K562 (cell line): Measurements from ENCODE around the gene CTNNA3. TPM values are rescaled to one million over a fixed set of nuclear protein-coding genes. Genes with fewer than 3 reads are reported as not detected.

ENCODE experiments used
- ATAC-seq: fragments of 200-7000 bp; cut with Tn5 transposase; 3 replicates; pipeline ENCODE4 v1.9.1; 2020; ENCODE audit warnings: moderate library complexity
- BruUV-seq: library from RNA; stranded (reverse); fragments of 400-500 nt; replicated peaks from 2 replicates; lab custom pipeline; 2021; lab: Mats Ljungman, UMichigan
- CTCF ChIA-PET: fragments of 300-600 bp; formaldehyde crosslinking; extraction: SDS; loops from one replicate; lab custom pipeline; 2021; ENCODE audit warnings: low intra/inter-chr PET ratio; lab: Yijun Ruan, JAX
- POLR2A ChIA-PET: fragments of 300-600, 350-650 bp; sonication (Branson Sonifier 250); formaldehyde crosslinking; extraction: SDS; loops from one replicate; lab custom pipeline; 2021; ENCODE audit warnings: antibody characterized with exemption, inconsistent platforms; lab: Yijun Ruan, JAX
- DNase-seq, 4 experiments: peaks; one replicate each; pipeline versions ENCODE4 v3.0.0 to v3.0.0-alpha.2; 2011 to 2018; ENCODE audit warnings: low spot score in 3 of 4, mixed read lengths in 3 of 4; ENCODE audit errors: extremely low read depth in 1 of 4
- FAIRE-seq: peaks from 2 replicates; lab custom pipeline; 2011; peaks lifted over from hg19 to GRCh38; lab: Jason Lieb, UNC
- H2AFZ ChIP-seq: 2 replicates; pipeline ENCODE4 v1.6.0; 2011; ENCODE audit warnings: low read depth, low read length, control low read depth, inconsistent platforms
- H3K27ac ChIP-seq: fragments of 200-600 bp; 3 replicates; pipeline ENCODE4 v1.8.0; 2011; ENCODE audit warnings: low read depth, mild to moderate bottlenecking, control low read depth, inconsistent platforms, low read length, moderate library complexity, mixed read lengths; ENCODE audit errors: extremely low read depth
- H3K27me3 ChIP-seq, 2 experiments: fragments of 300-600 bp in 1 of 2; 2 replicates in 1 of 2; 3 replicates in 1 of 2; pipeline versions ENCODE4 v1.6.0 to v1.8.0; 2011; ENCODE audit warnings: inconsistent platforms in 2 of 2, low read length in 2 of 2, mild to moderate bottlenecking in 1 of 2, mixed read lengths in 1 of 2, moderate library complexity in 1 of 2; ENCODE audit not compliant: control insufficient read depth in 2 of 2, insufficient read depth in 2 of 2
- H3K36me3 ChIP-seq: fragments of 300-600 bp; 3 replicates; pipeline ENCODE4 v1.8.0; 2011; ENCODE audit warnings: mild to moderate bottlenecking, low read length, inconsistent platforms; ENCODE audit not compliant: control insufficient read depth, insufficient read depth
- H3K4me1 ChIP-seq, 2 experiments: fragments of 200-600 bp in 1 of 2; replicated peaks in 1 of 2; 2 replicates in 1 of 2; 3 replicates in 1 of 2; pipeline versions ENCODE4 v1.5.1 to v1.8.0; 2011; ENCODE audit warnings: inconsistent platforms in 2 of 2, low read length in 2 of 2, mild to moderate bottlenecking in 1 of 2, mixed read lengths in 1 of 2, moderate library complexity in 1 of 2; ENCODE audit not compliant: control insufficient read depth in 2 of 2, insufficient read depth in 2 of 2
- H3K4me2 ChIP-seq: 2 replicates; pipeline ENCODE4 v1.6.1; 2011; ENCODE audit warnings: low read length, control low read depth, inconsistent platforms, mixed read lengths; ENCODE audit not compliant: insufficient read depth
- H3K4me3 ChIP-seq: fragments of 200-600 bp; sonication (generic), shearing (Covaris generic); 2 replicates; pipeline ENCODE4 v1.5.1; 2016; ENCODE audit warnings: control low read depth, inconsistent platforms
- H3K79me2 ChIP-seq: fragments of 200-600 bp; 3 replicates; pipeline ENCODE4 v1.8.0; 2011; ENCODE audit warnings: low read length, inconsistent platforms; ENCODE audit not compliant: control insufficient read depth, insufficient read depth
- H3K9ac ChIP-seq, 2 experiments: 2 replicates each; pipeline versions ENCODE4 v1.6.0 to v1.6.1; 2011; ENCODE audit warnings: low read depth in 2 of 2, low read length in 2 of 2, control low read depth in 1 of 2, inconsistent platforms in 1 of 2, mild to moderate bottlenecking in 1 of 2, mixed read lengths in 1 of 2; ENCODE audit not compliant: insufficient read depth in 1 of 2
- H3K9me1 ChIP-seq: one replicate; pipeline ENCODE4 v1.6.0; 2011; ENCODE audit warnings: inconsistent platforms, mild to moderate bottlenecking, low read length, moderate library complexity; ENCODE audit not compliant: control insufficient read depth, insufficient read depth
- H3K9me3 ChIP-seq: replicated peaks from 2 replicates; pipeline ENCODE4 v1.5.1; 2011; ENCODE audit warnings: low read depth, low read length, inconsistent platforms; ENCODE audit not compliant: control insufficient read depth, insufficient read depth
- H4K20me1 ChIP-seq: replicated peaks from 2 replicates; pipeline ENCODE4 v1.6.1; 2011; ENCODE audit warnings: low read length, inconsistent platforms, mixed read lengths; ENCODE audit not compliant: control insufficient read depth, insufficient read depth
- CCAR2 ChIP-seq: fragments of 200-400 bp; formaldehyde crosslinking; IDR thresholded peaks from 2 replicates; pipeline ENCODE4 v1.6.1; 2017; ENCODE audit warnings: mild to moderate bottlenecking, low read depth, low read length
- CREM ChIP-seq: IDR thresholded peaks from 2 replicates; pipeline ENCODE4 v1.6.1; 2014; ENCODE audit warnings: antibody characterized with exemption, low read depth
- DMBX1 ChIP-seq: fragments of 250-450 bp; sonication (Bioruptor Pico); IDR thresholded peaks from 2 replicates; pipeline ENCODE4 v1.8.0; 2022; ENCODE audit warnings: inconsistent platforms, mild to moderate bottlenecking, moderate library complexity, borderline replicate concordance
- EGR1 ChIP-seq: fragments of 450-650 bp; conservative IDR thresholded peaks from 2 replicates; pipeline ENCODE4 v1.6.1; 2017; ENCODE audit warnings: mild to moderate bottlenecking
- FIP1L1 ChIP-seq: fragments of 200-400 bp; formaldehyde crosslinking; IDR thresholded peaks from 2 replicates; pipeline ENCODE4 v1.6.1; 2018; ENCODE audit warnings: mild to moderate bottlenecking, low read depth, low read length; ENCODE audit not compliant: poor library complexity, severe bottlenecking
- MTA3 ChIP-seq: fragments of 450-650 bp; formaldehyde crosslinking; IDR thresholded peaks from 2 replicates; pipeline ENCODE4 v1.6.1; 2017; ENCODE audit warnings: mild to moderate bottlenecking, borderline replicate concordance
- MYC ChIP-seq, 2 experiments: fragments of 250-450 bp in 1 of 2; sonication (Bioruptor Pico) in 1 of 2; IDR thresholded peaks; 2 replicates each; pipeline versions ENCODE4 v1.5.1 to v1.6.1; 2012 to 2021; ENCODE audit warnings: low read depth in 2 of 2, borderline replicate concordance in 1 of 2, improper control_type of control experiment in 1 of 2, low read length in 1 of 2, mild to moderate bottlenecking in 1 of 2, moderate library complexity in 1 of 2
- SRSF3 ChIP-seq: fragments of 200-400 bp; formaldehyde crosslinking; IDR thresholded peaks from 2 replicates; pipeline ENCODE4 v1.6.1; 2016; ENCODE audit warnings: mild to moderate bottlenecking, low read length, moderate library complexity; ENCODE audit not compliant: insufficient read depth
- U2AF1 ChIP-seq: fragments of 200-400 bp; formaldehyde crosslinking; optimal IDR thresholded peaks from 2 replicates; pipeline ENCODE3; 2017; ENCODE audit warnings: mild to moderate bottlenecking, low read depth, low read length, moderate library complexity
- UBTF ChIP-seq, 2 experiments: IDR thresholded peaks; 2 replicates each; pipeline ENCODE4 v1.6.1; 2012; ENCODE audit warnings: improper control_type of control experiment in 2 of 2, low read depth in 2 of 2, low read length in 2 of 2, borderline replicate concordance in 1 of 2
- ZNF232 ChIP-seq: sonication (generic); formaldehyde crosslinking; IDR thresholded peaks from 2 replicates; pipeline ENCODE4 v1.8.0; 2022; ENCODE audit warnings: mild to moderate bottlenecking, missing genetic modification reagents
- ZZZ3 ChIP-seq: fragments of 450-650 bp; IDR thresholded peaks from 2 replicates; pipeline ENCODE4 v1.6.1; 2016; ENCODE audit warnings: antibody characterized with exemption, mild to moderate bottlenecking, moderate library complexity
- WGBS: fragments of 100-300 bp; shearing (Covaris generic); methylation state at CpG from one replicate; pipeline ENCODE4 v1.1.6; 2016; ENCODE audit warnings: low coverage, mixed read lengths; ENCODE audit not compliant: insufficient coverage; ENCODE audit errors: missing lambda C conversion rate; 5-methylcytosine and 5-hydroxymethylcytosine counted together
- in situ Hi-C: fragments of 300-500 bp; cut with MboI; formaldehyde crosslinking; loops from 4 replicates; pipeline ENCODE4 v1.15.0; 2018; ENCODE audit warnings: inconsistent platforms, mixed read lengths
- intact Hi-C: fragments of 100-400 bp; cut with micrococcal nuclease; formaldehyde crosslinking; loops from 2 replicates; pipeline ENCODE4 v1.14.2; 2022
- polyA plus RNA-seq, 8 experiments: library from polyadenylated mRNA; depleted of rRNA in 4 of 8; stranded (reverse) in 5 of 8; unstranded in 3 of 8; fragments of >200 nt; fragmentation: Nextera tagmentation in 2 of 8; fragmentation: Illumina TruSeq in 1 of 8; extraction: Ambion mirVana in 2 of 8; extraction: Trizol in 1 of 8; gene quantifications; 2 replicates each; pipeline versions ENCODE4 v1.2.1 to v1.2.3, GENCODE V29; 2011 to 2014; ENCODE audit warnings: inconsistent platforms in 1 of 8, missing spikeins in 1 of 8
- total RNA-seq, 7 experiments: library from RNA; depleted of rRNA in 6 of 7; stranded (reverse); fragments of >200 nt in 6 of 7; fragmentation: Illumina TruSeq in 2 of 7; extraction: Trizol in 2 of 7; gene quantifications; 2 replicates each; pipeline versions ENCODE4 v1.2.1 to v1.2.3, GENCODE V29; 2011 to 2021; ENCODE audit warnings: low replicate concordance in 1 of 7

The CTNNA3 gene
- total and polyA plus RNA-seq, 9 of the 15 experiments (the other 6 are each of a cell fraction or from before 2014, with no cell fraction given): 0.04 TPM; not detected in 8

- ChIA-PET POLR2A (no interaction called here), CTCF (no interaction called here)
- Histone ChIP-seq H4K20me1 (no peaks in the 10 kb centered on the region), H3K9me1 (no peaks in the 10 kb centered on the region), H3K27me3 (no peaks in the 10 kb centered on the region), H3K9ac (no peak overlapping the region), H3K4me3 (no peak overlapping the region), H3K27ac (no peak overlapping the region), H3K79me2 (no peaks in the 10 kb centered on the region), H3K4me2 (no peak overlapping the region), H2AFZ (no peak overlapping the region), H3K9me3 (peaks cover 2% of the 10 kb centered on the region; the same call in 1 of the 2 replicates), H3K4me1 (no peaks in the 10 kb centered on the region), H3K36me3 (no peaks in the 10 kb centered on the region)
- ATAC-seq (no peak), DNase-seq (no peak), FAIRE-seq (no peak)
- WGBS: 6% methylated on average over 2 of the region's 2 CpGs
- BruUV-seq: no TSS peak
- in situ Hi-C loops (no loop called here), intact Hi-C loops (no loop called here)
- TF ChIP-seq EGR1: no peak
- no peak for TF ChIP-seq U2AF1
- TF ChIP-seq CCAR2: no peak
Observed at GRCh38 chr10:67004690-67005089, 691.3 kb downstream of the CTNNA3 start.

- no peak overlapping the region for H2AFZ ChIP-seq
- no peaks in the 10 kb centered on the region for H3K27me3 ChIP-seq
- in situ Hi-C loops (no loop called here), intact Hi-C loops (no loop called here)
- BruUV-seq: no TSS peak
- ChIA-PET POLR2A (no interaction called here), CTCF (no interaction called here)
- no peaks in the 10 kb centered on the region for H3K9me1 ChIP-seq
- H3K4me1 ChIP-seq: no peaks in the 10 kb centered on the region
- DNase-seq (no peak), ATAC-seq (no peak), FAIRE-seq (no peak)
- H3K27ac ChIP-seq: no peak overlapping the region
- no peak overlapping the region for H3K4me2 ChIP-seq
- no peaks in the 10 kb centered on the region for H3K79me2 ChIP-seq
- 2% methylated on average over 3 of the region's 3 CpGs for whole genome bisulfite sequencing
- H3K36me3 ChIP-seq: no peaks in the 10 kb centered on the region
- no peaks in the 10 kb centered on the region; the same call in 1 of the 2 replicates for H3K9me3 ChIP-seq
- H4K20me1 ChIP-seq: no peaks in the 10 kb centered on the region
- H3K9ac ChIP-seq: no peak overlapping the region
- no peak overlapping the region for H3K4me3 ChIP-seq
- TF ChIP-seq ZNF232 (CRISPR knock-in tag) (no peak), DMBX1 (CRISPR knock-in tag) (no peak), MTA3 (no peak), MYC (IDR thresholded peaks at IDR 0.05; ENCODE audit: low read depth, low read length) (no peak), MYC (CRISPR knock-in tag; IDR thresholded peaks at IDR 0.05; ENCODE audit: borderline replicate concordance, low read depth) (no peak), SRSF3 (no peak), ZZZ3 (no peak), CREM (no peak), UBTF (IDR thresholded peaks at IDR 0.05; ENCODE audit: borderline replicate concordance in 1 of 2, low read depth in 2 of 2, low read length in 2 of 2) (no peak), FIP1L1 (no peak)
Observed at GRCh38 chr10:66999762-67000545, 696.0 kb downstream of the CTNNA3 start.
